Measurements from ENCODE around the gene GZF1.

DNA sequence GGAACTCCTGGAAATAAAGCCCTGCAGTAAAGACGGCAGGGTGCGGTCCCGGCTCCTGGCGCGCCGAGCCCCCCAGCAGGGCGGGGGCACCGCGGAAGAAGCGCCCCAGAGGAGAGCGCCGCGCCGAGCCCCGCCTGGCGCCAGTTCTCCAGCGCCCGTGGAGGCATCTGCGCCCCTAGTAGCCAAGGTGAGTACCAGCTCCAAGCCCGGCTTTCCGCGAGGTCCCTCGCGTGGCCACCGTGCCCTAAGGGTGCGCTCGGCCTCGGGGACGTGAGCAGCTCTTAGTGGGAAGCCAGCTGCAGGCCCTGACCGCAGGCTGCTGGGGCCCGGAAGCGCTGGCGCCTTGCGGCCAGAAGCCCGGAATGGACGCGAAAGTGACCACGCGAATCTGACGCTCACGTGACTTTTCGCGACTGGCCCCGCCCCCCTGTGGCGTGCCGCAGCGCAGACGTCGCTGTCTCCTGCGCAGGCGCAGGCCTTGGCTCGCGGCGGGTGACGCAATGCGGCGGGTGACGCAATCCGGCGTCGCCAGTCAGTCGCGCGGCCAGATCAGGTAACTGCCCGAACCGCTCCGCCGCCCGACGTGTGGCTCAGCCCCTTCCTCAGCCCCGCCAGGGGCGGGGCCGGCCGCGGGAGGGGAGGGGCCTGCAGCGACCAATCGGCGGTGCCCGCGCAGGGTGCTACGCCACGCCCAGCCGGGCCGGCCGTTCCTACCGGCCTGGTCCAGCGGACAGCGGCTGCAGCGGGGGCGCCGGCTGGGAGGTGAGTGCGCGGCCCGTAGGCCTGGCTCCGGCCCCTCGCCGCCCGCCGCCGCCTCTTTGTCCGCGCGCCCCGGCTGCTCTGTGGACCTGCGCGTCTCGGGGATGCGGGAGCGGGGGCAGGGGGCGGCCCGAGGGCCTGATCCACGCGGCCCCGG, at the start of gene GZF1:
- TF ChIP-seq, protein P1, sequence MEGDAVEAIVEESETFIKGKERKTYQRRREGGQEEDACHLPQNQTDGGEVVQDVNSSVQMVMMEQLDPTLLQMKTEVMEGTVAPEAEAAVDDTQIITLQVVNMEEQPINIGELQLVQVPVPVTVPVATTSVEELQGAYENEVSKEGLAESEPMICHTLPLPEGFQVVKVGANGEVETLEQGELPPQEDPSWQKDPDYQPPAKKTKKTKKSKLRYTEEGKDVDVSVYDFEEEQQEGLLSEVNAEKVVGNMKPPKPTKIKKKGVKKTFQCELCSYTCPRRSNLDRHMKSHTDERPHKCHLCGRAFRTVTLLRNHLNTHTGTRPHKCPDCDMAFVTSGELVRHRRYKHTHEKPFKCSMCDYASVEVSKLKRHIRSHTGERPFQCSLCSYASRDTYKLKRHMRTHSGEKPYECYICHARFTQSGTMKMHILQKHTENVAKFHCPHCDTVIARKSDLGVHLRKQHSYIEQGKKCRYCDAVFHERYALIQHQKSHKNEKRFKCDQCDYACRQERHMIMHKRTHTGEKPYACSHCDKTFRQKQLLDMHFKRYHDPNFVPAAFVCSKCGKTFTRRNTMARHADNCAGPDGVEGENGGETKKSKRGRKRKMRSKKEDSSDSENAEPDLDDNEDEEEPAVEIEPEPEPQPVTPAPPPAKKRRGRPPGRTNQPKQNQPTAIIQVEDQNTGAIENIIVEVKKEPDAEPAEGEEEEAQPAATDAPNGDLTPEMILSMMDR (conservative IDR thresholded peaks at IDR 0.05): no peak
- peak; percentile 72 for TF ChIP-seq ZFX (IDR thresholded peaks at IDR 0.05)

All from C4-2B (cell line).